Cardiac fibroblast (primary cell): ENCODE measurements around the gene RHBDF1.

Experiments used
- DNase-seq, 2 donors: peaks; one replicate each; pipeline versions ENCODE4 v3.0.0 to v3.0.0-alpha.2; 2010; ENCODE audit warnings: low read depth in 2 of 2
- H3K4me3 ChIP-seq, 2 donors: replicated peaks in 1 of 2; 1 replicate in 1 of 2; 2 replicates in 1 of 2; pipeline ENCODE4 v1.5.1; 2011; ENCODE audit warnings: low read depth in 2 of 2, low read length in 2 of 2, mild to moderate bottlenecking in 2 of 2, moderate library complexity in 1 of 2
- TF ChIP-seq, protein P1 (sequence below): IDR thresholded peaks from one replicate; pipeline ENCODE4 v1.5.1; 2011; ENCODE audit warnings: low read depth, mild to moderate bottlenecking, low read length, inconsistent platforms

The RHBDF1 gene

DNA sequence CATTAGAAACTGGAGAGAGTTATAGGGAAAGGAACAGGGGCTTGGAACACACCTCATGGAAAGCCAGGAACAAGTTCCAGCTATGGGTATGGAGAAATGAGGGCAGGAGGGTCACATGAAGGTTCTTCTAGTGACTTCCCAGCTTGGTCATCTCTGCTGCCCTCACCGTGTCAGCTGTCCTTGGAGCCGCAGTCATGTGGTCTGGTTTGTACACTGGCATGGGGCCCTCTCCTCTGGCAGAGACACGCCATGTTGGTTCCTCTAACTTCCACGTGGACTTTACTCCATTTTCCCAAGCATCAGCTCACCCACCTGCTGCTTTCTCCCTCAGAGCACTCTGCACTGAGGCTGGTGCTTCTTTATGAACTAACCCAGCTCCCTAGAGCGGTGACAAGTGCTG, 31.9 kb upstream of the RHBDF1 start:
- no peak for DNase-seq
- no peak overlapping the region for H3K4me3 ChIP-seq
- TF ChIP-seq, protein P1, sequence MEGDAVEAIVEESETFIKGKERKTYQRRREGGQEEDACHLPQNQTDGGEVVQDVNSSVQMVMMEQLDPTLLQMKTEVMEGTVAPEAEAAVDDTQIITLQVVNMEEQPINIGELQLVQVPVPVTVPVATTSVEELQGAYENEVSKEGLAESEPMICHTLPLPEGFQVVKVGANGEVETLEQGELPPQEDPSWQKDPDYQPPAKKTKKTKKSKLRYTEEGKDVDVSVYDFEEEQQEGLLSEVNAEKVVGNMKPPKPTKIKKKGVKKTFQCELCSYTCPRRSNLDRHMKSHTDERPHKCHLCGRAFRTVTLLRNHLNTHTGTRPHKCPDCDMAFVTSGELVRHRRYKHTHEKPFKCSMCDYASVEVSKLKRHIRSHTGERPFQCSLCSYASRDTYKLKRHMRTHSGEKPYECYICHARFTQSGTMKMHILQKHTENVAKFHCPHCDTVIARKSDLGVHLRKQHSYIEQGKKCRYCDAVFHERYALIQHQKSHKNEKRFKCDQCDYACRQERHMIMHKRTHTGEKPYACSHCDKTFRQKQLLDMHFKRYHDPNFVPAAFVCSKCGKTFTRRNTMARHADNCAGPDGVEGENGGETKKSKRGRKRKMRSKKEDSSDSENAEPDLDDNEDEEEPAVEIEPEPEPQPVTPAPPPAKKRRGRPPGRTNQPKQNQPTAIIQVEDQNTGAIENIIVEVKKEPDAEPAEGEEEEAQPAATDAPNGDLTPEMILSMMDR = no peak

DNA sequence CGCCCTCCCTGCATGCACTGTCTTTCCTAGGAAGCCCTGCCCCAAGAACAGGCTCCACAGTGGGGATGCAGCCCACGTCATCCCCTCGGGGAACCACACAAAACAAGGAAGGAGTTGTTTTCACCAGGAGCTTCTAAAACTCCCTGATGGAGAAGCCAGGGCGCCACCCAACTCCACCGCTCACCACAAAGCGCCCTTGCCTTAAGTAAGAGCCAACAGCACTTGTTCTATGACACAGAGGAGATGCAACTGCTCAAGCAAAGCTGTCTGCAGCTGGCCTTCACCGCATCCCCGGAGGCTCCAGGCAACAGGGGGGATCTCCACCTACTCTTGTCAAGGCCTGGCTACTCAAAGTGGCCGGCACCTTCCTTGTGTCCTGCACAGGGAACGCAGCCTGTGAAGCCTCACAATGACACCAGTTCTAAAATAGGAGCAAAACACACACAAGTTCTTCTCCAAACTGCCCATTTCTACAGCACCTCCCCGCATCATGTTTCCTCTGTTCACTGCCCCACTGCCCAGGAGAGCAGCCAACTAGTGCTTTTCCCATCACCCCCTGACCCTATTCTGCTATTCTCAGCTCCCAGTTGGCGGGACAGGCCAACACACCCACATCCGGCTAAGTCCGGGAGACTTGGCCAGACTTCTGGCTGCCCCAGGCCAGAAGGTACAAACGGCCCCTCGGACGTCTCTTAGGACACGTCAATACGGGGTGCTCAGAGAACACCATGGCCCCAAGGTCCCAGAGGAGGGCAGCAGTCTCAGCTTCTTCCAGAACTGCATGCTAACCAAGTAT, 29.8 kb upstream of the RHBDF1 start:
- DNase-seq = peak; percentile 77 to 90
- H3K4me3 ChIP-seq = no peak overlapping the region
- TF ChIP-seq, protein P1 = no peak

DNA sequence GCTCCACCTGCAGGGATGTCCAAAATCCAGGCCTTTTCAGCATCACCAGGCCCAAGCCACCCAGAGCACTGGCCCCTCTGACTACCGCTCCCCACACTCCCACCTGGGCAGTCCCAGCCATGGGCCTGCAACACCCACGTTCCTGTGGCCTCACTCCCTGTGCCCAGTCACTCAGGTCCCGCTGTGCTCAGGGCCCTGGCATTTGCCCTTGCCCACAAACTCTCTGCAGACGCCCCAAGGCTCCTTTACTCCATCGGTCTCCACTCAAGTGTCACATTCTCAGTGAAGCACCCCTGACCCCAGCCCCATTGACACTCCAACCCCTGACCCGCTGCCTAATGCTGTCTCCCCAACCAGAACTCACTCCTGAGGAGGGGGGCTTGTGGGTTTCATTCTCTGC, 29.2 kb upstream of the RHBDF1 start:
- no peak overlapping the region for H3K4me3 ChIP-seq
- DNase-seq = no peak
- TF ChIP-seq, protein P1 = no peak

DNA sequence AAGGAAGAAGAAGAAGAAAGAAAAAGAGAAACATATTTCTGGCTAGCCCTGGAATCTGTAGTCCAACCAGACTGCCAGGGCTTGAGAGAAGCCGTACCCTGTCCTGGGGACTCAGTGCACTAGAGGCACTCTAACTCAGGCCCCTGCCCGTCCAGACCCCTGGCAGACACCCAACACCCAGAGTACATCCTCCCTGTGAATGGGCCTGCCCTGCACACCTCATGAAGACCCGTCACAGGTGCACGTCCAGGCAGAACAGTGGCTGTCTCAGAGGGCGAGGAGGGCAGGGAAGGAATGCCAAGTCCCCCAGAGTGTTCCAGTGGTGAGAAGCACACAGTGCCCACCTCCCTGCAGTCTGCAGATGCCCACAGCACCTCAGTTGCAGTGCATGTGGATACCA, 28.6 kb upstream of the RHBDF1 start:
- TF ChIP-seq, protein P1 = no peak
- no peak overlapping the region for H3K4me3 ChIP-seq
- DNase-seq = no peak

DNA sequence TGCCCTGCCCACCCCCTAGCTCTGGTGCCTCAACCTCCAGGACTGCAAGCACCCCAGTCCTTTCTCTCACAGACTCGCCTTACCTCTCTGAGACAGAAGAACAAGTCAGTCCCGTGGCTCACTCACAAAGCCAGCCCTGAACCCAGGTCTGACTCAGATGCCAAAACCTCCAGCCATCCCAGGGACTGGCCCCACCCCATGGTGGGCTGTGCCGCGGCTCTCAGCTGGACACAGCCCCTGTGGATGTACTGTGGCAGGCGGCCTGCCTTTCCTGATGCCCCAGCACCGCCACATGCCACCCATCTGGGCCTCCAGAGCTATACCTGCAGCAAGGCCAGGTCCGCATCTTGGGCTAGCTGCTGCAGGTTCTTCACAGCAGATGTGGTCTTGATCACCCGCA, 25.4 kb upstream of the RHBDF1 start:
- DNase-seq = peak in 1 of 2 donors; percentile 26
- TF ChIP-seq, protein P1 = no peak
- no peak overlapping the region for H3K4me3 ChIP-seq

DNA sequence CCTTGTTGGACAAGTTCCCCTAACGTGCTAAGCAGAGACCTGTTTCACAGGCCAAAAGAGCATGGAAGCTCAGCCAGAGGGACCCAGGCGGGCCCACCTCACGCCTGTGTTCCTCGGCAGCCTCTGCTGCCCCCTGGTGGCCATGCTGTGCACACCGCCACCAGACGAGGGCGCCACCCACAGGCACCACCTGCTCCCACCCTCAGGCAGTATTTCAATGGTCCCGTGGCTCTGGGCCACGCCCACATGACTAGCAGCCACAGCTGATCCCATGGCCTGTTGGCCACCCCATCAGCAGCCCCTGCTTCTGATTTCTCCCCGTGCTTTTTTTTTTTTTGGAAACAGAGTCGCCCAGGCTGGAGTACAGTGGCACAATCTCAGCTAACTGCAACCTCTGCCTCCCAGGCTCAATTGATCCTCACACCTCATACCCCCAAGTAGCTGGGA, 24.5 kb upstream of the RHBDF1 start:
- peak; percentile 89 for DNase-seq
- TF ChIP-seq, protein P1 = peak; percentile 99
- no peak overlapping the region for H3K4me3 ChIP-seq

DNA sequence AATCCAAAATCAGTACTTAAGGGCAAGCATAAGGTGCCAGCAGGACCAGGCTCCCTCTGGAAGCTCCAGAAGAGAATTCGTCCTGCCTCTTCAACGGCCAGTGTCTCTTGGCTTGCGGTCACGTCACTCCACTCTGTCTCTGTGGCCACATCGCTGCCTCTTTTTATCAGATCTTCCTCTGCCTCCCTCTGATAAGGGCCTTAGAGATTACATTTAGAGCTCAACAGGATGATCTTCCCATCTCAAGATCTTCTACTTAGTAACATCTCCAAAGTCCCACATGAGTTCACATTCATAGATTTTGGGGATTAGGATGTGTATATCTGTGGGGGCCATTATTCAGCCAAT, 22.5 kb upstream of the RHBDF1 start:
- TF ChIP-seq, protein P1 = no peak
- DNase-seq = no peak
- H3K4me3 ChIP-seq = no peak overlapping the region
